Upper lobe of right lung (tissue), 1 donor: ENCODE measurements around the gene LMOD2. TPM values are rescaled to one million over a fixed set of nuclear protein-coding genes. Genes with fewer than 3 reads are reported as not detected.

Source experiments
- ATAC-seq: fragments of 200-7000 bp; cut with Tn5 transposase; one replicate; pipeline ENCODE4 v1.9.1; 2020; ENCODE audit warnings: mild to moderate bottlenecking, moderate library complexity
- DNase-seq: peaks from one replicate; pipeline ENCODE4 v3.0.0-alpha.2; 2020
- H3K27ac ChIP-seq: fragments of 200-600 bp; one replicate; pipeline ENCODE4 v1.8.0; 2022
- H3K27me3 ChIP-seq: fragments of 200-600 bp; one replicate; pipeline ENCODE4 v1.8.0; 2022; ENCODE audit warnings: mild to moderate bottlenecking
- H3K36me3 ChIP-seq: fragments of 200-600 bp; one replicate; pipeline ENCODE4 v1.8.0; 2022
- H3K4me1 ChIP-seq: fragments of 200-600 bp; one replicate; pipeline ENCODE4 v1.8.0; 2022
- H3K4me3 ChIP-seq: fragments of 200-600 bp; one replicate; pipeline ENCODE4 v1.8.0; 2022; ENCODE audit warnings: mild to moderate bottlenecking
- H3K9me3 ChIP-seq: fragments of 200-600 bp; one replicate; pipeline ENCODE4 v1.8.0; 2022
- intact Hi-C: fragments of 100-400 bp; cut with DNase I; formaldehyde crosslinking; loops from one replicate; pipeline ENCODE4 v1.11.0; 2022
- total RNA-seq: library from RNA; stranded (reverse); fragmentation: NEBNext Ultra II Directional; extraction: Animal tissue kit (Norgen Biotek cat#: 25700); gene quantifications from one replicate; pipeline ENCODE4 v1.2.1, GENCODE V29; 2021
- TF ChIP-seq, protein P1 (sequence below): fragments of 200-600 bp; IDR thresholded peaks from one replicate; pipeline ENCODE4 v1.8.0; 2022; ENCODE audit warnings: antibody characterized with exemption
- donor health status: DM: no; HTN: yes; CAD: no; lungs with severe emphysema.

The LMOD2 gene
- total RNA-seq, 1 donor from 2014 or later = 0.17 TPM

DNA sequence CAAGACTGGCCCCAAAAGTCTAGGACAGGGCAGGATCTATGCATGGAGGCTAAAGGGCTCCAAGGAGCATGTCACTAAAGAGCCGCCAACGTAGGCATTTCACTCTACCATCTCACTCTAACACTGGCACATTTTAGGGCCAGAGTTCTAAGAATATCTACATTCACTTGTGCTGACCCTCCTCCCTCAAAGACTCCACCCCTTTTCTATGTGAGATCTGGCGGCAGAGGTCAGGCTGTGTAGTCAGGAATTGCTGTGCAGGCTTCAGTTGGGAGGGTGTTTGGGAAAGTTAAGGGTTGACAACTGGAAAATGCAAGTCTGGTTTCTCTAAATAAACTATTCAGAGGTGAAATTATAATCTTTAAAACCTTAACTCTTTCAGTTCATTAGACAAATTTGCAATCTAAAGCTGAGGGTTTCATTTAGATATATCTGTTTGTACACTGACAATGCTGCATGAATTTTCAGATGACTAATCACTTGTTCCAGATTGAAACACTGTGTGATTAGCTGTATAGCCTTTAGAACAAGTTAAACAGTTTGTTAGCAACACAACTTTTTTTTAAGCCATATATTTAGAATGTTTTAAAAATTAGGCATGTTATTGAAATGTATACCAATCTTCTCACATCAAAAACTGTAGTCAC is 18.2 kb downstream of the LMOD2 start:
- intact Hi-C loops = no loop called here
- DNase-seq = no peak
- no peaks in the 10 kb centered on the region for H3K9me3 ChIP-seq
- TF ChIP-seq, protein P1, sequence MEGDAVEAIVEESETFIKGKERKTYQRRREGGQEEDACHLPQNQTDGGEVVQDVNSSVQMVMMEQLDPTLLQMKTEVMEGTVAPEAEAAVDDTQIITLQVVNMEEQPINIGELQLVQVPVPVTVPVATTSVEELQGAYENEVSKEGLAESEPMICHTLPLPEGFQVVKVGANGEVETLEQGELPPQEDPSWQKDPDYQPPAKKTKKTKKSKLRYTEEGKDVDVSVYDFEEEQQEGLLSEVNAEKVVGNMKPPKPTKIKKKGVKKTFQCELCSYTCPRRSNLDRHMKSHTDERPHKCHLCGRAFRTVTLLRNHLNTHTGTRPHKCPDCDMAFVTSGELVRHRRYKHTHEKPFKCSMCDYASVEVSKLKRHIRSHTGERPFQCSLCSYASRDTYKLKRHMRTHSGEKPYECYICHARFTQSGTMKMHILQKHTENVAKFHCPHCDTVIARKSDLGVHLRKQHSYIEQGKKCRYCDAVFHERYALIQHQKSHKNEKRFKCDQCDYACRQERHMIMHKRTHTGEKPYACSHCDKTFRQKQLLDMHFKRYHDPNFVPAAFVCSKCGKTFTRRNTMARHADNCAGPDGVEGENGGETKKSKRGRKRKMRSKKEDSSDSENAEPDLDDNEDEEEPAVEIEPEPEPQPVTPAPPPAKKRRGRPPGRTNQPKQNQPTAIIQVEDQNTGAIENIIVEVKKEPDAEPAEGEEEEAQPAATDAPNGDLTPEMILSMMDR = no peak
- no peaks in the 10 kb centered on the region for H3K27me3 ChIP-seq
- peaks cover 6% of the 10 kb centered on the region for H3K4me1 ChIP-seq
- H3K27ac ChIP-seq = no peak overlapping the region
- no peaks in the 10 kb centered on the region for H3K36me3 ChIP-seq
- no peak for ATAC-seq
- H3K4me3 ChIP-seq = no peak overlapping the region

DNA sequence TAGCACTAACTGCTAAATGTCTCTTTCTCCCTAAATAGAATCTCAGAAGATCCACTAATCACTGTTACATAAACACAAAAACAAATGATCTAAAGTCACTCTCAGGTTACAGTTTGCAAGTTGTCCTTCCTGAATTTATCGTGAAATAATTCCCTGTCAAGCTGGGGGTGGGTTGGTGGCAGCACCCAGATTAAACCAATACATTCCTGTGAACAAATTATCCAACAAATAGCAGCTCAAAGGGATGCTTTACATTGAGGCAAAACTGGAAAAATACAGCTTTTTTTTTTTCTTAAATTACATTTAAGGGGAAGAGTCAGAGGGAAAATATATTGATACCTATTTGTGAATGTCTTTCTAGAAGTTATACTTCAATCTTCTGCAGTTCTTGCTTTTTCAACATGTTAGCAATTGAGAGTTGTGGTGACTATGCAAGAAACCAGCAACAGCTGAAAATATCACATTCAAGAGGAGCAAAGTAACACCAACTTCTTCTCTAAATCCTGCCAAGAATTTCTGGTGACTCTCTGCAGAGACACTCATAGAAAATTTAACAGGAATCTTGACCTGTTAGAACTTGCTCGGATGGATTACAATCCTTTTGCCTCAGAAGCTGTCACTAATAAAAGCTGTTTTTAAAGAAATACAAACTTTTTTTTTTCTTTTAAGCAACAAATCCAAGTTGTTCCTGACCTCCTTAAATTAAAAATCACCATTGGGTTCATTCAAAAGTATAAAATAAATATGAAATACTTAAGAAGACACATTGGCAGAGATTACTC is 18.9 kb downstream of the LMOD2 start:
- Histone ChIP-seq H3K36me3 (no peaks in the 10 kb centered on the region), H3K4me1 (peaks cover 9% of the 10 kb centered on the region), H3K27ac (no peak overlapping the region), H3K27me3 (no peaks in the 10 kb centered on the region), H3K9me3 (no peaks in the 10 kb centered on the region), H3K4me3 (no peak overlapping the region)
- DNase-seq = no peak
- TF ChIP-seq, protein P1 = no peak
- ATAC-seq = peak; percentile 25
- intact Hi-C loops = no loop called here

DNA sequence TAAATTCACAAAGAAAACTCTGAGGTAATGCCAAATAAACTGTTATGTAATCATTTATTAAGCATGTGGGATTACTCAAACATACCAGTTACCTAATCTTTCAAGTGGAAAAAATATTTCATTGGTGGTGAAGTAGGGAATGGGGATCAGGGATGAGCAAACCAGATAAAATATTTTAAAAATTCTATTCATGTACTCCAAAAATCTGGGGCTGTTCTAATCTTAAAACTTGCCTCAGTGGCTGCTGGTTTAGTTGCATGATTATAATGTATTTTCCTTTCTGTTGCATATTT is 19.5 kb downstream of the LMOD2 start:
- TF ChIP-seq, protein P1 = no peak
- DNase-seq (no peak), ATAC-seq (peak; percentile 37)
- Histone ChIP-seq H3K27me3 (no peaks in the 10 kb centered on the region), H3K9me3 (no peaks in the 10 kb centered on the region), H3K4me3 (no peak overlapping the region), H3K27ac (no peak overlapping the region), H3K4me1 (peaks cover 9% of the 10 kb centered on the region), H3K36me3 (no peaks in the 10 kb centered on the region)
- intact Hi-C loops = no loop called here

DNA sequence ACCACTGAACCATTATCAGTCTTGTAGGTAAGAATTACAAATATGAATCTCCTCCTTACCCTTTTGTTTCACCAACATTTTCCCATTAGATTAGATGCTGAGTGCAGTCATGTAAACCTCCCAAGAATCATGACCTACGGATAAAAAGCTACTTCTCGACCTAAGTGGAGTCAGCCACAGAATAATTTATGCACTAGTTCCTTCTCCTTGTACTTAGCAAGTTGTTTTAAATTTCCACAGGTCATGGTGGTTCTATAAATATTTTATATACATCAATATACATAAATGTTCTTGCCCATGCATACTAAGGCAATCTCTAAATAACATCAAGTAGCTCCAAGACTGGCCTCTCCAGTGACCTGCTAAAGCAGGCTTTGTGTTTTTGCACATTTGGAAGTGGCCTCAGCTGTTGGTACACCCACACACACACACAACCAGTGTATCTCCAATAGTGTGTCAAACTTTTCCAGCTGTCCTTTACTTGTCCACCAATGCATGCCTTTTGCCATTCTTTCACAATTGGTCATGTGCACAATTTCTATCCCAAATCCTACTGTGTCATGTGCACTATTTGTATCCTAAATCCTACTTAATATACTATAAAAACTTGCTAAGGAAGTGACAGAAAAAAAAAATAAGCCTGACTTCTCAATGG is 21.5 kb downstream of the LMOD2 start:
- intact Hi-C loops = no loop called here
- ATAC-seq (no peak), DNase-seq (no peak)
- Histone ChIP-seq H3K36me3 (peaks cover 11% of the 10 kb centered on the region), H3K4me1 (peaks cover 27% of the 10 kb centered on the region), H3K4me3 (no peak overlapping the region), H3K27ac (no peak overlapping the region), H3K9me3 (no peaks in the 10 kb centered on the region), H3K27me3 (no peaks in the 10 kb centered on the region)
- TF ChIP-seq, protein P1 = no peak

DNA sequence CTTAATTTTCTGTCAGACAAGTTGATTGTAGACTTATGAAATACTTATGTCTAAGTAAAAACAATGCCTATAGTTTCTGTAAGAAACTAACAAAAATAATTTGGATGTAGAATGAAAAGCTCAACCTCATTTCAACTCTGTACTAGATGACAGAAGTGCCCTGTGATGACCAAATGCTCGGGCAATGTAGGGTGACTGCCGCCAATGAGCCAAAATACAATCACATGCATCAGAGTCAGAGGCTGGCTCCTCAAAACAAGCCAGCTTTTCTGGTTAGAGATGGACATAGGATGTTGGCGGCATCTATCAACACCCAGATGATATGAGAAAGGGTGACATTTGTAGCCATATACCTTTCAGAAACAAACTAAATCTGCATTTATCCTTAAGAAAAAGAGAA is 23.9 kb downstream of the LMOD2 start:
- H3K36me3 ChIP-seq = peaks cover 22% of the 10 kb centered on the region
- H3K27me3 ChIP-seq = no peaks in the 10 kb centered on the region
- no peak overlapping the region for H3K4me3 ChIP-seq
- no peak overlapping the region for H3K27ac ChIP-seq
- TF ChIP-seq, protein P1 = no peak
- H3K4me1 ChIP-seq = peaks cover 28% of the 10 kb centered on the region
- DNase-seq (no peak), ATAC-seq (no peak)
- H3K9me3 ChIP-seq = no peaks in the 10 kb centered on the region
- intact Hi-C loops = no loop called here
